Esophagus muscularis mucosa (tissue), 4 donors: Measurements from ENCODE around the gene SEMA5B. TPM values are rescaled to one million over a fixed set of nuclear protein-coding genes. Genes with fewer than 3 reads are reported as not detected.

Source experiments
- DNase-seq: peaks from one replicate; pipeline ENCODE4 v3.0.0-alpha.2; 2017; ENCODE audit errors: extremely low spot score
- H3K27ac ChIP-seq, 4 donors: fragments of 200-600 bp; sonication (generic); replicated peaks in 1 of 4; 1 replicate in 3 of 4; 2 replicates in 1 of 4; pipeline ENCODE4 v1.5.1; 2016 to 2019; ENCODE audit warnings: mild to moderate bottlenecking in 1 of 4
- H3K27me3 ChIP-seq, 4 donors: fragments of 200-600 bp; sonication (generic); one replicate each; pipeline versions ENCODE4 v1.5.1 to v1.6.0; 2016 to 2019
- H3K36me3 ChIP-seq, 4 donors: fragments of 200-600 bp; sonication (generic); one replicate each; pipeline ENCODE4 v1.5.1; 2016 to 2019
- H3K4me1 ChIP-seq, 4 donors: fragments of 200-600 bp; sonication (generic); one replicate each; pipeline ENCODE4 v1.5.1; 2016 to 2019
- H3K4me3 ChIP-seq, 4 donors: fragments of 200-600 bp; sonication (generic); 1 replicate in 2 of 4; 2 replicates in 2 of 4; pipeline ENCODE4 v1.5.1; 2016 to 2019; ENCODE audit warnings: mild to moderate bottlenecking in 4 of 4, moderate library complexity in 1 of 4
- H3K9me3 ChIP-seq, 4 donors: fragments of 200-600 bp; sonication (generic); 1 replicate in 3 of 4; 2 replicates in 1 of 4; pipeline ENCODE4 v1.5.1; 2016 to 2019
- CTCF ChIP-seq, 3 experiments: fragments of 200-600 bp in 2 of 3; fragments of 450-650 bp in 1 of 3; sonication (generic) in 2 of 3; IDR thresholded peaks; one replicate each; pipeline ENCODE4 v1.5.1; 2017 to 2019; ENCODE audit warnings: antibody characterized with exemption in 3 of 3, mild to moderate bottlenecking in 2 of 3, moderate library complexity in 1 of 3
- EP300 ChIP-seq: sonication (generic); formaldehyde crosslinking; IDR thresholded peaks from one replicate; pipeline ENCODE4 v1.6.1; 2017; ENCODE audit warnings: antibody characterized with exemption
- POLR2A ChIP-seq: fragments of 450-650 bp; IDR thresholded peaks from one replicate; pipeline ENCODE4 v1.6.1; 2017; ENCODE audit warnings: antibody characterized with exemption, moderate library complexity, mild to moderate bottlenecking, low read depth
- POLR2AphosphoS5 ChIP-seq, 2 donors: sonication (generic); formaldehyde crosslinking; IDR thresholded peaks; one replicate each; pipeline ENCODE4 v1.6.1; 2017; ENCODE audit warnings: antibody characterized with exemption in 2 of 2
- WGBS: methylation state at CpG from one replicate; pipeline ENCODE4 v1.1.5; 2018; 5-methylcytosine and 5-hydroxymethylcytosine counted together
- intact Hi-C: fragments of 100-400 bp; cut with DNase I; formaldehyde crosslinking; loops from one replicate; pipeline ENCODE4 v1.15.1; 2023
- total RNA-seq, 4 donors: library from RNA; depleted of rRNA; stranded (reverse); fragments of >200 nt; gene quantifications; one replicate each; pipeline versions ENCODE4 v1.1.0 to v1.2.1, GENCODE V29; 2016

The SEMA5B gene
- total RNA-seq, 4 donors from 2014 or later, result under 0.01 to 1.6 (median 0.34) TPM

GRCh38 chr3:122947196-122947595 lies 80.4 kb downstream of the SEMA5B start:
- Histone ChIP-seq H3K27me3 (no peaks in the 10 kb centered on the region), H3K9me3 (no peaks in the 10 kb centered on the region), H3K36me3 (no peaks in the 10 kb centered on the region), H3K4me3 (no peak overlapping the region), H3K4me1 (peaks cover 5 to 18% (median 8%) of the 10 kb centered on the region in 4 donors), H3K27ac (no peak overlapping the region)
- TF ChIP-seq POLR2A, result no peak
- no peak for TF ChIP-seq EP300
- no peak for TF ChIP-seq CTCF (IDR thresholded peaks at IDR 0.05)
- TF ChIP-seq POLR2AphosphoS5 (IDR thresholded peaks at IDR 0.05), result no peak
- DNase-seq, result no peak
- 78% methylated on average over 4 of the region's 7 CpGs for WGBS
- intact Hi-C loops, result loop anchor here (10.0 kb wide), 2 partner anchors 308 to 608 kb away; no protein-coding TSS in a partner anchor

GRCh38 chr3:122946185-122946584 lies 81.4 kb downstream of the SEMA5B start:
- DNase-seq, result no peak
- Histone ChIP-seq H3K4me1 (peaks cover 5 to 20% (median 9%) of the 10 kb centered on the region in 4 donors), H3K9me3 (no peaks in the 10 kb centered on the region), H3K27me3 (no peaks in the 10 kb centered on the region), H3K4me3 (no peak overlapping the region), H3K36me3 (no peaks in the 10 kb centered on the region), H3K27ac (no peak overlapping the region)
- intact Hi-C loops, result loop anchor here (10.0 kb wide), 2 partner anchors 309 to 609 kb away; no protein-coding TSS in a partner anchor
- TF ChIP-seq EP300, result no peak
- no peak for TF ChIP-seq POLR2AphosphoS5 (IDR thresholded peaks at IDR 0.05)
- no peak for TF ChIP-seq CTCF (IDR thresholded peaks at IDR 0.05)
- TF ChIP-seq POLR2A, result no peak

GRCh38 chr3:122945230-122945629 lies 82.3 kb downstream of the SEMA5B start:
- Histone ChIP-seq H3K9me3 (no peaks in the 10 kb centered on the region), H3K36me3 (no peaks in the 10 kb centered on the region), H3K4me1 (peaks cover 5 to 29% (median 16%) of the 10 kb centered on the region in 4 donors), H3K27ac (no peak overlapping the region), H3K4me3 (no peak overlapping the region), H3K27me3 (no peaks in the 10 kb centered on the region)
- intact Hi-C loops, result loop anchor here (10.0 kb wide), 2 partner anchors 310 to 610 kb away; no protein-coding TSS in a partner anchor
- DNase-seq, result no peak
- TF ChIP-seq POLR2AphosphoS5 (IDR thresholded peaks at IDR 0.05), result no peak
- TF ChIP-seq CTCF (IDR thresholded peaks at IDR 0.05), result no peak
- TF ChIP-seq POLR2A, result no peak
- TF ChIP-seq EP300, result no peak
- 89% methylated on average over 2 of the region's 2 CpGs for WGBS

GRCh38 chr3:122944671-122945161 lies 82.8 kb downstream of the SEMA5B start:
- H3K27ac ChIP-seq, result no peak overlapping the region
- DNase-seq, result no peak
- H3K9me3 ChIP-seq, result no peaks in the 10 kb centered on the region
- TF ChIP-seq POLR2AphosphoS5 (IDR thresholded peaks at IDR 0.05) (no peak), CTCF (IDR thresholded peaks at IDR 0.05) (no peak)
- H3K4me3 ChIP-seq, result no peak overlapping the region
- H3K27me3 ChIP-seq, result no peaks in the 10 kb centered on the region
- no peaks in the 10 kb centered on the region for H3K36me3 ChIP-seq
- 79% methylated on average over 7 of the region's 7 CpGs for WGBS
- intact Hi-C loops, result loop anchor here (5.0 to 10.0 kb wide), 3 partner anchors 248 to 610 kb away; no protein-coding TSS in a partner anchor
- H3K4me1 ChIP-seq, result peaks cover 5 to 33% (median 16%) of the 10 kb centered on the region in 4 donors

- intact Hi-C loops, result loop anchor here (2.0 to 10.0 kb wide), 4 partner anchors 83 to 611 kb away; partner anchors contain the start of gene SEMA5B
- Histone ChIP-seq H3K9me3 (no peaks in the 10 kb centered on the region), H3K27ac (no peak overlapping the region), H3K4me1 (peaks cover 5 to 33% (median 16%) of the 10 kb centered on the region in 4 donors), H3K4me3 (no peak overlapping the region), H3K36me3 (no peaks in the 10 kb centered on the region), H3K27me3 (no peaks in the 10 kb centered on the region)
- DNase-seq, result no peak
- TF ChIP-seq EP300 (no peak), POLR2A (no peak), POLR2AphosphoS5 (IDR thresholded peaks at IDR 0.05) (no peak), CTCF (IDR thresholded peaks at IDR 0.05) (no peak)
- 97% methylated on average over 3 of the region's 3 CpGs for WGBS
Measured at GRCh38 chr3:122943828-122944190, 83.8 kb downstream of the SEMA5B start.
